WTC11 (cell line): ENCODE results near the gene NSFL1C. TPM values are rescaled to one million over a fixed set of nuclear protein-coding genes. Genes with fewer than 3 reads are reported as not detected.

ENCODE experiments used
- ATAC-seq: fragments of 200-7000 bp; cut with Tn5 transposase; 2 replicates; pipeline ENCODE4 v1.10.0; 2021; ENCODE audit warnings: mild to moderate bottlenecking, moderate library complexity
- CTCF ChIA-PET: fragments of 300-600 bp; sonication (Branson Sonifier 250); formaldehyde crosslinking; loops from one replicate; lab custom pipeline; 2021; ENCODE audit warnings: antibody characterized with exemption; lab: Charles Lee
- POLR2A ChIA-PET: fragments of 350-600 bp; sonication (Branson Sonifier 250); formaldehyde crosslinking; loops from one replicate; lab custom pipeline; 2021; ENCODE audit warnings: antibody characterized with exemption; lab: Charles Lee
- DNase-seq: peaks from one replicate; pipeline ENCODE4 v3.0.0; 2021; ENCODE audit warnings: low spot score
- H3K27ac Mint-ChIP-seq: 2 replicates; pipeline ENCODE4 v1.8.0; 2021; ENCODE audit warnings: mixed read lengths
- H3K27me3 Mint-ChIP-seq: 2 replicates; pipeline ENCODE4 v1.8.0; 2021; ENCODE audit warnings: low read depth, mild to moderate bottlenecking, moderate library complexity, mixed read lengths
- H3K36me3 Mint-ChIP-seq: 2 replicates; pipeline ENCODE4 v1.8.0; 2021; ENCODE audit warnings: mixed read lengths
- H3K4me1 Mint-ChIP-seq: 2 replicates; pipeline ENCODE4 v1.8.0; 2022; ENCODE audit warnings: mixed read lengths
- H3K4me3 Mint-ChIP-seq: 2 replicates; pipeline ENCODE4 v1.8.0; 2021; ENCODE audit warnings: mild to moderate bottlenecking, moderate library complexity, mixed read lengths
- H3K9me3 Mint-ChIP-seq: 2 replicates; pipeline ENCODE4 v1.8.0; 2021; ENCODE audit warnings: mixed read lengths
- CBFB ChIP-seq: sonication (generic); formaldehyde crosslinking; IDR thresholded peaks from 2 replicates; pipeline ENCODE4 v1.8.1; 2022; ENCODE audit warnings: mild to moderate bottlenecking, low read depth, missing genetic modification reagents
- ELF4 ChIP-seq: sonication (generic); formaldehyde crosslinking; IDR thresholded peaks from 2 replicates; pipeline ENCODE4 v1.8.1; 2022; ENCODE audit warnings: low read depth, mild to moderate bottlenecking, moderate library complexity, missing genetic modification reagents
- FOXJ3 ChIP-seq: sonication (generic); formaldehyde crosslinking; IDR thresholded peaks from 2 replicates; pipeline ENCODE4 v1.9.0; 2021; ENCODE audit warnings: missing genetic modification reagents, mild to moderate bottlenecking, borderline replicate concordance
- KAT7 ChIP-seq: sonication (generic); formaldehyde crosslinking; IDR thresholded peaks from 2 replicates; pipeline ENCODE4 v1.8.1; 2023; ENCODE audit warnings: missing genetic modification reagents, mild to moderate bottlenecking, borderline replicate concordance
- MXD4 ChIP-seq: fragments of 250-450 bp; sonication (Bioruptor Pico); IDR thresholded peaks from 2 replicates; pipeline ENCODE4 v1.8.0; 2021; ENCODE audit warnings: mild to moderate bottlenecking, moderate library complexity, borderline replicate concordance
- NFE2L1 ChIP-seq: sonication (generic); formaldehyde crosslinking; IDR thresholded peaks from 2 replicates; pipeline ENCODE4 v1.8.1; 2023; ENCODE audit warnings: missing genetic modification reagents
- NR3C1 ChIP-seq: sonication (generic); formaldehyde crosslinking; conservative IDR thresholded peaks from 2 replicates; pipeline ENCODE4 v1.8.1; 2023; ENCODE audit warnings: low read depth, mild to moderate bottlenecking, missing genetic modification reagents
- RELA ChIP-seq: sonication (generic); formaldehyde crosslinking; IDR thresholded peaks from 2 replicates; pipeline ENCODE4 v1.8.1; 2022; ENCODE audit warnings: missing genetic modification reagents, mild to moderate bottlenecking, borderline replicate concordance
- SOX15 ChIP-seq: fragments of 250-450 bp; sonication (Bioruptor Pico); IDR thresholded peaks from 2 replicates; pipeline ENCODE4 v1.9.0; 2021; ENCODE audit warnings: mild to moderate bottlenecking
- ZBTB21 ChIP-seq: sonication (generic); formaldehyde crosslinking; IDR thresholded peaks from 2 replicates; pipeline ENCODE4 v1.8.1; 2023; ENCODE audit warnings: mild to moderate bottlenecking, missing genetic modification reagents, borderline replicate concordance
- ZNF138 ChIP-seq: sonication (generic); formaldehyde crosslinking; conservative IDR thresholded peaks from 2 replicates; pipeline ENCODE4 v1.8.1; 2022; ENCODE audit warnings: mild to moderate bottlenecking, moderate library complexity, missing genetic modification reagents
- total RNA-seq: library from RNA; stranded (reverse); gene quantifications from 3 replicates; pipeline ENCODE4 v1.2.3, GENCODE V29; 2021
- TF ChIP-seq, protein P1 (sequence below): sonication (generic); formaldehyde crosslinking; IDR thresholded peaks from 2 replicates; pipeline ENCODE4 v1.8.0; 2022; ENCODE audit warnings: missing genetic modification reagents
- TF ChIP-seq, protein P2 (sequence below): sonication (generic); formaldehyde crosslinking; IDR thresholded peaks from 2 replicates; pipeline ENCODE4 v1.8.0; 2023; ENCODE audit warnings: mild to moderate bottlenecking, missing genetic modification reagents
- TF ChIP-seq, protein P3 (sequence below): sonication (generic); formaldehyde crosslinking; IDR thresholded peaks from 2 replicates; pipeline ENCODE4 v1.8.1; 2023; ENCODE audit warnings: mild to moderate bottlenecking, moderate library complexity, missing genetic modification reagents
- TF ChIP-seq, protein P4 (sequence below): fragments of 250-450 bp; sonication (Bioruptor Pico); IDR thresholded peaks from 2 replicates; pipeline ENCODE4 v1.9.0; 2021; ENCODE audit warnings: mild to moderate bottlenecking
- TF ChIP-seq, protein P5 (sequence below): sonication (generic); formaldehyde crosslinking; IDR thresholded peaks from 2 replicates; pipeline ENCODE4 v1.8.1; 2022; ENCODE audit warnings: mild to moderate bottlenecking, missing genetic modification reagents, moderate library complexity, borderline replicate concordance
- TF ChIP-seq, protein P6 (sequence below): sonication (generic); formaldehyde crosslinking; IDR thresholded peaks from 2 replicates; pipeline ENCODE4 v1.8.0; 2023; ENCODE audit warnings: missing genetic modification reagents, mild to moderate bottlenecking, borderline replicate concordance

The NSFL1C gene
- total RNA-seq, 1 experiment from 2014 or later: 85.5 TPM

DNA sequence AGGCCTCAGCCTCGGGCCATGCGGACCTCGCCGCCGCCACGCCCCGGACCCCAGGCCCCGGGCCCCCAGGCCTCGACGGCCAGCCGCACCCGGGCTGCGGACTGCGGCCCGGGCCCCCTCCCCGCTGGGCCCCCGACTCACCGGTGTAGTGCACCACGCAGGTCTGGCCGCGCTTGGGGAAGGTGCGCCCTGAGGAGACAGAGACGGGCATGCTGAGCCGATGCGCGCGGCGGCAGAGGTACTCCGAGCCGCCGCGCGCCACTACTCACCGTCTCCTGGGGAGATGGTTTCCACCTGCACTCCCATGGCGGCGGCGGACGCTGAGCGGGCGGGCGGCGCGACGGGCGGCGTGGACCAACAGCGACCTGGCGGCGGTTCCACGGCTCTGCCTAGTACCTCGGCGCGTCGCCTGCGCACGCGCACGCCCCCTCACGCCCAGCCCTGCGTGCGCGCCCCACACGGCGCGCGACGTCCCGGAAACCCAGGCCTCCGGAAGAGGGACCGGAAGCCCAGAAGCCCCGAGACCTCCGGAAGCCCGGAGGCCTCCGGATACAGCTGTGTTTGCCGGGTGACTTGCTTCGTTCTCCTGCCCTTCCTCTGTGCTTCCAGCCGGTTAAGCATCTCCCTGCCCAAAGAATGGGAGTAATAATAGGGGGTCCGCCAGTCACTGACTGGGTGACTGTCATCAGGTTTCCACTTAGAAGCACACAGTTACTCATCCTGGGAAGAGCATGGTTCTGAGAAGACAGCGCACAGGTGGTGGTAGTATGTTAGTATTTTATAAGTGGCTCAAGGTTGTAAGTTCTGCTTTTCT, 73.7 kb downstream of the NSFL1C start, which contains the start of gene FKBP1A (continued):
- TF ChIP-seq, protein P1, sequence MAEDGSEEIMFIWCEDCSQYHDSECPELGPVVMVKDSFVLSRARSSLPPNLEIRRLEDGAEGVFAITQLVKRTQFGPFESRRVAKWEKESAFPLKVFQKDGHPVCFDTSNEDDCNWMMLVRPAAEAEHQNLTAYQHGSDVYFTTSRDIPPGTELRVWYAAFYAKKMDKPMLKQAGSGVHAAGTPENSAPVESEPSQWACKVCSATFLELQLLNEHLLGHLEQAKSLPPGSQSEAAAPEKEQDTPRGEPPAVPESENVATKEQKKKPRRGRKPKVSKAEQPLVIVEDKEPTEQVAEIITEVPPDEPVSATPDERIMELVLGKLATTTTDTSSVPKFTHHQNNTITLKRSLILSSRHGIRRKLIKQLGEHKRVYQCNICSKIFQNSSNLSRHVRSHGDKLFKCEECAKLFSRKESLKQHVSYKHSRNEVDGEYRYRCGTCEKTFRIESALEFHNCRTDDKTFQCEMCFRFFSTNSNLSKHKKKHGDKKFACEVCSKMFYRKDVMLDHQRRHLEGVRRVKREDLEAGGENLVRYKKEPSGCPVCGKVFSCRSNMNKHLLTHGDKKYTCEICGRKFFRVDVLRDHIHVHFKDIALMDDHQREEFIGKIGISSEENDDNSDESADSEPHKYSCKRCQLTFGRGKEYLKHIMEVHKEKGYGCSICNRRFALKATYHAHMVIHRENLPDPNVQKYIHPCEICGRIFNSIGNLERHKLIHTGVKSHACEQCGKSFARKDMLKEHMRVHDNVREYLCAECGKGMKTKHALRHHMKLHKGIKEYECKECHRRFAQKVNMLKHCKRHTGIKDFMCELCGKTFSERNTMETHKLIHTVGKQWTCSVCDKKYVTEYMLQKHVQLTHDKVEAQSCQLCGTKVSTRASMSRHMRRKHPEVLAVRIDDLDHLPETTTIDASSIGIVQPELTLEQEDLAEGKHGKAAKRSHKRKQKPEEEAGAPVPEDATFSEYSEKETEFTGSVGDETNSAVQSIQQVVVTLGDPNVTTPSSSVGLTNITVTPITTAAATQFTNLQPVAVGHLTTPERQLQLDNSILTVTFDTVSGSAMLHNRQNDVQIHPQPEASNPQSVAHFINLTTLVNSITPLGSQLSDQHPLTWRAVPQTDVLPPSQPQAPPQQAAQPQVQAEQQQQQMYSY (CRISPR knock-in tag): no peak
- TF ChIP-seq NFE2L1 (no peak), KAT7 (CRISPR knock-in tag) (no peak), ZBTB21 (CRISPR knock-in tag) (no peak), RELA (CRISPR knock-in tag) (no peak), NR3C1 (CRISPR knock-in tag) (no peak), FOXJ3 (no peak), SOX15 (CRISPR knock-in tag) (no peak)
- TF ChIP-seq, protein P2, sequence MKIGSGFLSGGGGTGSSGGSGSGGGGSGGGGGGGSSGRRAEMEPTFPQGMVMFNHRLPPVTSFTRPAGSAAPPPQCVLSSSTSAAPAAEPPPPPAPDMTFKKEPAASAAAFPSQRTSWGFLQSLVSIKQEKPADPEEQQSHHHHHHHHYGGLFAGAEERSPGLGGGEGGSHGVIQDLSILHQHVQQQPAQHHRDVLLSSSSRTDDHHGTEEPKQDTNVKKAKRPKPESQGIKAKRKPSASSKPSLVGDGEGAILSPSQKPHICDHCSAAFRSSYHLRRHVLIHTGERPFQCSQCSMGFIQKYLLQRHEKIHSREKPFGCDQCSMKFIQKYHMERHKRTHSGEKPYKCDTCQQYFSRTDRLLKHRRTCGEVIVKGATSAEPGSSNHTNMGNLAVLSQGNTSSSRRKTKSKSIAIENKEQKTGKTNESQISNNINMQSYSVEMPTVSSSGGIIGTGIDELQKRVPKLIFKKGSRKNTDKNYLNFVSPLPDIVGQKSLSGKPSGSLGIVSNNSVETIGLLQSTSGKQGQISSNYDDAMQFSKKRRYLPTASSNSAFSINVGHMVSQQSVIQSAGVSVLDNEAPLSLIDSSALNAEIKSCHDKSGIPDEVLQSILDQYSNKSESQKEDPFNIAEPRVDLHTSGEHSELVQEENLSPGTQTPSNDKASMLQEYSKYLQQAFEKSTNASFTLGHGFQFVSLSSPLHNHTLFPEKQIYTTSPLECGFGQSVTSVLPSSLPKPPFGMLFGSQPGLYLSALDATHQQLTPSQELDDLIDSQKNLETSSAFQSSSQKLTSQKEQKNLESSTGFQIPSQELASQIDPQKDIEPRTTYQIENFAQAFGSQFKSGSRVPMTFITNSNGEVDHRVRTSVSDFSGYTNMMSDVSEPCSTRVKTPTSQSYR (CRISPR knock-in tag): no peak
- TF ChIP-seq, protein P3, sequence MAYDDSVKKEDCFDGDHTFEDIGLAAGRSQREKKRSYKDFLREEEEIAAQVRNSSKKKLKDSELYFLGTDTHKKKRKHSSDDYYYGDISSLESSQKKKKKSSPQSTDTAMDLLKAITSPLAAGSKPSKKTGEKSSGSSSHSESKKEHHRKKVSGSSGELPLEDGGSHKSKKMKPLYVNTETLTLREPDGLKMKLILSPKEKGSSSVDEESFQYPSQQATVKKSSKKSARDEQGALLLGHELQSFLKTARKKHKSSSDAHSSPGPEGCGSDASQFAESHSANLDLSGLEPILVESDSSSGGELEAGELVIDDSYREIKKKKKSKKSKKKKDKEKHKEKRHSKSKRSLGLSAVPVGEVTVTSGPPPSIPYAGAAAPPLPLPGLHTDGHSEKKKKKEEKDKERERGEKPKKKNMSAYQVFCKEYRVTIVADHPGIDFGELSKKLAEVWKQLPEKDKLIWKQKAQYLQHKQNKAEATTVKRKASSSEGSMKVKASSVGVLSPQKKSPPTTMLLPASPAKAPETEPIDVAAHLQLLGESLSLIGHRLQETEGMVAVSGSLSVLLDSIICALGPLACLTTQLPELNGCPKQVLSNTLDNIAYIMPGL (CRISPR knock-in tag): peak; percentile 49; the same call in 1 of the 2 replicates
- TF ChIP-seq, all 79 proteins: peak for 10

DNA sequence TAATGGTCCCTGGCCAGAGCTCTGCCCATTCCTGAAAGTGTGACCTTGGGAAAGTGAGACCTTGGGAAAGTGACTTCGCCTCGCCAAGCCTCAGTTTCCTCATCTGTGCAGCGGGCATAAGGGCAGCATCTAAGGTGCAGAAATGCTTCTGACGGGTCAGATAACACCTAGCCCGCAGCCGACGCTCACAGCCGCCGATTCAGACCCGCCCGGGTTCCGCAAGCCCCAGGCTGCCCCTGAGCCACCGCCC, 74.3 kb downstream of the NSFL1C start:
- CTCF ChIA-PET: interaction anchor here (0.7 to 1.9 kb wide), 5 partner anchors 8 to 207 kb away, joined by 3 to 10 read pairs (median 3); no protein-coding TSS in a partner anchor
- peak; percentile 32 for ATAC-seq
- Mint-ChIP-seq H3K9me3 (peaks cover 8% of the 10 kb centered on the region; the same call in 1 of the 2 replicates), H3K27me3 (peaks cover 36% of the 10 kb centered on the region), H3K27ac (no peak overlapping the region), H3K4me1 (peaks cover 49% of the 10 kb centered on the region), H3K4me3 (peak overlapping the region; percentile 83), H3K36me3 (no peaks in the 10 kb centered on the region)
- no peak for DNase-seq
- POLR2A ChIA-PET: interaction anchor here (1.4 kb wide), 1 partner anchor 31 kb away, joined by 8 read pairs; no protein-coding TSS in a partner anchor
- TF ChIP-seq, protein P4, sequence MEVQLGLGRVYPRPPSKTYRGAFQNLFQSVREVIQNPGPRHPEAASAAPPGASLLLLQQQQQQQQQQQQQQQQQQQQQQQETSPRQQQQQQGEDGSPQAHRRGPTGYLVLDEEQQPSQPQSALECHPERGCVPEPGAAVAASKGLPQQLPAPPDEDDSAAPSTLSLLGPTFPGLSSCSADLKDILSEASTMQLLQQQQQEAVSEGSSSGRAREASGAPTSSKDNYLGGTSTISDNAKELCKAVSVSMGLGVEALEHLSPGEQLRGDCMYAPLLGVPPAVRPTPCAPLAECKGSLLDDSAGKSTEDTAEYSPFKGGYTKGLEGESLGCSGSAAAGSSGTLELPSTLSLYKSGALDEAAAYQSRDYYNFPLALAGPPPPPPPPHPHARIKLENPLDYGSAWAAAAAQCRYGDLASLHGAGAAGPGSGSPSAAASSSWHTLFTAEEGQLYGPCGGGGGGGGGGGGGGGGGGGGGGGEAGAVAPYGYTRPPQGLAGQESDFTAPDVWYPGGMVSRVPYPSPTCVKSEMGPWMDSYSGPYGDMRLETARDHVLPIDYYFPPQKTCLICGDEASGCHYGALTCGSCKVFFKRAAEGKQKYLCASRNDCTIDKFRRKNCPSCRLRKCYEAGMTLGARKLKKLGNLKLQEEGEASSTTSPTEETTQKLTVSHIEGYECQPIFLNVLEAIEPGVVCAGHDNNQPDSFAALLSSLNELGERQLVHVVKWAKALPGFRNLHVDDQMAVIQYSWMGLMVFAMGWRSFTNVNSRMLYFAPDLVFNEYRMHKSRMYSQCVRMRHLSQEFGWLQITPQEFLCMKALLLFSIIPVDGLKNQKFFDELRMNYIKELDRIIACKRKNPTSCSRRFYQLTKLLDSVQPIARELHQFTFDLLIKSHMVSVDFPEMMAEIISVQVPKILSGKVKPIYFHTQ (CRISPR knock-in tag): no peak
- TF ChIP-seq, protein P5, sequence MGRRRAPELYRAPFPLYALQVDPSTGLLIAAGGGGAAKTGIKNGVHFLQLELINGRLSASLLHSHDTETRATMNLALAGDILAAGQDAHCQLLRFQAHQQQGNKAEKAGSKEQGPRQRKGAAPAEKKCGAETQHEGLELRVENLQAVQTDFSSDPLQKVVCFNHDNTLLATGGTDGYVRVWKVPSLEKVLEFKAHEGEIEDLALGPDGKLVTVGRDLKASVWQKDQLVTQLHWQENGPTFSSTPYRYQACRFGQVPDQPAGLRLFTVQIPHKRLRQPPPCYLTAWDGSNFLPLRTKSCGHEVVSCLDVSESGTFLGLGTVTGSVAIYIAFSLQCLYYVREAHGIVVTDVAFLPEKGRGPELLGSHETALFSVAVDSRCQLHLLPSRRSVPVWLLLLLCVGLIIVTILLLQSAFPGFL: no peak
- TF ChIP-seq FOXJ3: no peak
- TF ChIP-seq ZBTB21 (CRISPR knock-in tag): no peak
- no peak for TF ChIP-seq ZNF138 (CRISPR knock-in tag)
- TF ChIP-seq MXD4 (CRISPR knock-in tag): no peak
- TF ChIP-seq ELF4 (CRISPR knock-in tag): no peak
- TF ChIP-seq, protein P6, sequence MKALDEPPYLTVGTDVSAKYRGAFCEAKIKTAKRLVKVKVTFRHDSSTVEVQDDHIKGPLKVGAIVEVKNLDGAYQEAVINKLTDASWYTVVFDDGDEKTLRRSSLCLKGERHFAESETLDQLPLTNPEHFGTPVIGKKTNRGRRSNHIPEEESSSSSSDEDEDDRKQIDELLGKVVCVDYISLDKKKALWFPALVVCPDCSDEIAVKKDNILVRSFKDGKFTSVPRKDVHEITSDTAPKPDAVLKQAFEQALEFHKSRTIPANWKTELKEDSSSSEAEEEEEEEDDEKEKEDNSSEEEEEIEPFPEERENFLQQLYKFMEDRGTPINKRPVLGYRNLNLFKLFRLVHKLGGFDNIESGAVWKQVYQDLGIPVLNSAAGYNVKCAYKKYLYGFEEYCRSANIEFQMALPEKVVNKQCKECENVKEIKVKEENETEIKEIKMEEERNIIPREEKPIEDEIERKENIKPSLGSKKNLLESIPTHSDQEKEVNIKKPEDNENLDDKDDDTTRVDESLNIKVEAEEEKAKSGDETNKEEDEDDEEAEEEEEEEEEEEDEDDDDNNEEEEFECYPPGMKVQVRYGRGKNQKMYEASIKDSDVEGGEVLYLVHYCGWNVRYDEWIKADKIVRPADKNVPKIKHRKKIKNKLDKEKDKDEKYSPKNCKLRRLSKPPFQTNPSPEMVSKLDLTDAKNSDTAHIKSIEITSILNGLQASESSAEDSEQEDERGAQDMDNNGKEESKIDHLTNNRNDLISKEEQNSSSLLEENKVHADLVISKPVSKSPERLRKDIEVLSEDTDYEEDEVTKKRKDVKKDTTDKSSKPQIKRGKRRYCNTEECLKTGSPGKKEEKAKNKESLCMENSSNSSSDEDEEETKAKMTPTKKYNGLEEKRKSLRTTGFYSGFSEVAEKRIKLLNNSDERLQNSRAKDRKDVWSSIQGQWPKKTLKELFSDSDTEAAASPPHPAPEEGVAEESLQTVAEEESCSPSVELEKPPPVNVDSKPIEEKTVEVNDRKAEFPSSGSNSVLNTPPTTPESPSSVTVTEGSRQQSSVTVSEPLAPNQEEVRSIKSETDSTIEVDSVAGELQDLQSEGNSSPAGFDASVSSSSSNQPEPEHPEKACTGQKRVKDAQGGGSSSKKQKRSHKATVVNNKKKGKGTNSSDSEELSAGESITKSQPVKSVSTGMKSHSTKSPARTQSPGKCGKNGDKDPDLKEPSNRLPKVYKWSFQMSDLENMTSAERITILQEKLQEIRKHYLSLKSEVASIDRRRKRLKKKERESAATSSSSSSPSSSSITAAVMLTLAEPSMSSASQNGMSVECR (CRISPR knock-in tag): no peak
- TF ChIP-seq CBFB: no peak
